Fibroblast of skin of left biceps (primary cell): ENCODE results near the gene CNR1.
"Not testable (repeated sequence)": the region's sequence is repeated elsewhere in the genome, so short reads cannot be mapped to it uniquely, and the experiment has no call there.

Source experiments
- DNase-seq, 2 experiments: peaks; one replicate each; pipeline ENCODE4 v3.0.0-alpha.2; 2013; ENCODE audit warnings: low read depth in 2 of 2

CNR1 gene

DNA sequence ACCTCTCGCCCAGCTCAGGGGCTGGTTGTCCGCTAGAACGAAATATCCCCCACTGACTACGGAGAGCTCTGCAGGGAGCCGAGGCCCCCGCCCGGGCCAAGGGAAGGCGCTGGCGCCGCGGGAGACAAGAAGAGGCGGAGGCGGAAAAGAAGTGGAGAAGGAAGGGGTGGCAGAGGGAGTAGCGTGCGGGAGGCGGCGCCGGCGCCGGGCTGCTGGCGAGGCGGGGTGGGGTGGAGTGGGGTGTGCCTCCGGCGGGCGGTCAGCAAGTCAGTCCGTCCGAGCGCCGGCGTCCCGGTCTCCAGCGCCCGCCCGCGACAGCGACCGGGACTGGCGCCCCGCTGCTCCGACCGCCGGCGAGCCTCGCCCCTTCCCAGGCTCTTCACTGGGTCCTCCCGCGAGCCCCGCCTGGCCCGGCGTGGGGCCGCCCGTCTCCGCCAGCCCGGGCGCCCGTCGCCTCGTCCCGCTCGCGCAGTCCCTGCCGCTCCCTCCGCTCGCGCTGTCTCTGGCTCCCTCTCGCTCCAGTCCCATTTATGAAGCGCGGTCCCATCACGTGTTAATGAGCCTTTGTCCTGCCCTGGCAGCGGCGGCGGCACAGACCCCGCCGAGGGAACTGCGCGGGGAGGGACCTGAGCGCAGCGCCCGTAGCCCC is at the start of gene CNR1:
TSS of gene CNR1 (minus strand) at position 504 of the 649 bp plus-strand sequence. CDS start 21,073 bp downstream, outside the sequence.
- DNase-seq, result no peak

DNA sequence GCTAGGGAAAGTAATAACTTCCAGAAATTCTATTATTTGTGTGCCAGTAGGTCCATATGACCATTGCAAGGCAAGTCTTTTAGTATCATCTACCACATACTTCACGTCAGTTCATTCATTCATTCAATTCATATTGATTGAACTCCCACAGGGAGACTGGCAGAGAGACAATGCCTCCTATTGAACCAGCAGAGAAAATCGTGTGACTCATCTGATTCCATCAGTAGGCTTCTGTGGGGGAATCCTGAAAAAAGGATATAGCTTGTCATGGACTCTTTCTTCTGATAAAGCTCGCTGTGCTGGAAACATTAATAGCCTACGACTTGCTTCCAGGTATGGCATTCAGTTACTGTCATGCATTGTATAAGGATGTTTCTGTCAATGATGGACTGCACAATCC is 45.3 kb upstream of the CNR1 start:
- DNase-seq, result no peak

- no peak for DNase-seq
These were observed 43.2 kb upstream of the CNR1 start for GRCh38 chr6:88209301-88209700.

DNA sequence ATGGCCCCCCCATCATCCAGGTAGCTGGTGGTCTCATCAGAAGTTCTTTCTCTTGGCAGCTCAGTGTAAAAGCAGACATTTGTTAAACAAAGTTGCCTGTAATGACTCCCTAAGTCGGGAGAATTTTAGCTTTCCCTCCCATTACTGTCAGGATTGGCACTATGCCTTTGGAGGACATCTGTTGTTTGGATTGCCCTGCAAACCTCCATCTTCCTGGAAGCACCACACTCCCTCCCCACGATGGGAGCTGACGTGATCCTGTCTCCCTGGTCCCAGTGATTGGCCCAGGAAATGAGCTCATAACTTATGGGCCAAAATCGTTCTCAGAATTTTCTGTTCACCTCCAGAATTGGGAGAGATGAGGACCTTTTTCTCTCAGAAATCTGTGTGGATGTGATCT is 42.6 kb upstream of the CNR1 start:
- no peak for DNase-seq

DNA sequence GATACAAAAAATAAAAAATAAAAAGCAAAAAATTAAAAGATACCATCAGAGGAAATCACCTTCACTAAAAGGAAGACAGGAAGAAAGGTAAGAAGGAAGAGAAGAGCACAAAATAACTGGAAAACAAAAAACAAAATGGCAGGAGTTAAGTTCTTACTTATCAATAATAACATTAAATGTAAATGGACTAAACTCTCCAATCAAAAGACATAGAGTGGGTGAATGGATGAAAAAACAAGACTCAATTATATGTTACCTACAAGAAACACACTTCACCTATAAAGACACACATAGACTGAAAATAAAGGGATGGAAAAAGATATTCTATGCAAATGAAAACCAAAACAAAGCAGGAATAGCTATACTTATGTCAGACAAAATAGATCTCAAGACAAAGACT is 35.6 kb upstream of the CNR1 start:
- DNase-seq, result not testable (repeated sequence)

DNA sequence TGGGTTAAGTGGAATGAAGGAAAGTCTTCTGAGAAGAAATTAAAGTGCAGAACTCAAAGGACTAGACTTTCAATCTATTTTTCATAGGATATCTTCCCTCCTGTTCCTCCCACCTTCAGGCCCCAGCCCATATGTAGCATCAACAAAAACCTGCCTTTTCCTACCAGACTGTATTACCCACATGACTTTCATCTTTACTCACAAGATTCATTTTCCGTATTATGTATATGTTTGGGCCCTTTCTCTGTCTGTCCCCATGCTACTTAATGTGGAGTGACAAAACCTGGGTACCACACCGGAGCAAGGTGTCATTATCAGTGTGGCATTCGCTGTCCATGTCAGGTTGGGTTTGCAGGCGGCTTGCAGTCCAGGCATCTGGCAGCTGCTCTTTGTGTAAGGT is 18.8 kb upstream of the CNR1 start:
- DNase-seq, result no peak

GRCh38 chr6:88183471-88183870 is 17.3 kb upstream of the CNR1 start:
- no peak for DNase-seq

DNA sequence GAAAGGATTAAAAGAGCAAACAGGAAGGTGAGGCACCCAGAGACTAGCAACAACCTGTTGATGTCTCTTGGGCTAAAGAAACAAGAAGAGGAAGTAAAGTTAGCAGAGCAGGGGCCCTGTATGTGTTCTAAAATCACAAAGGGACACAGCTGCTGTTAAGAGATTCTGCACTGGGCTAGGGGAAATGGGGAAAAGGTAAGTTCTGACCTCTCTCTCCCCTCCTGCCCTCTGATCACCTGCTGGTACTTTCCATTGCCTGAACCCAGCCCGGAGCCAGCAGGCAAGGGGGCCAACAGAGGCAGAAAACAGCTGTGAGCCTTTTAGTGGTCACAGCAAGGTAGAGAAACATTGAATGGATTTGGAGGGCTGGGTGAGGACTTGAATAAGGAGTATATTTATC is 13.5 kb upstream of the CNR1 start:
- no peak for DNase-seq

DNA sequence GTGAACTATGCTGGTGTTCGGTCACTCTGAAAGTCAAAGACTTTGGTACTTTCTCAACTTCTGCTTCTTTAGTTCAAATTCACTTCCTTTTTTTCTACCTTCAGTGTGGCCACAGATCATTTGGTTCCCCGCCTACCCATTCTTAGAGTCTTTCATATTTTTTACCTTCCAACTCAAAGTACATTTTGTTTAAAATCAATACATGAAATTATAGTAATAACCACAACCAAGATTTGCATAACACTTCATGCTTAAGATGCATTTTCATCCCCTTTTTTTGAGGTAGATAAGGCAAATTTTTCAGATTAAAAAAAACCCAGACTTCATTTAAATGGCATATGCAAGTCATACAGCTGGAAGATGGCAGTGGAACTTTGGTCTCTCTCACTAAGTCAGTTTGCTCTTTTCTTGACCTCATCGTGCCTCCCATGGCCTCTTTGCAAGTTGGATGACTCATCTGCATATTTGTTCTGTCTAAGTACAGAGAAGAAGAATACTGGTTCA is 11.9 kb upstream of the CNR1 start:
- no peak for DNase-seq

DNA sequence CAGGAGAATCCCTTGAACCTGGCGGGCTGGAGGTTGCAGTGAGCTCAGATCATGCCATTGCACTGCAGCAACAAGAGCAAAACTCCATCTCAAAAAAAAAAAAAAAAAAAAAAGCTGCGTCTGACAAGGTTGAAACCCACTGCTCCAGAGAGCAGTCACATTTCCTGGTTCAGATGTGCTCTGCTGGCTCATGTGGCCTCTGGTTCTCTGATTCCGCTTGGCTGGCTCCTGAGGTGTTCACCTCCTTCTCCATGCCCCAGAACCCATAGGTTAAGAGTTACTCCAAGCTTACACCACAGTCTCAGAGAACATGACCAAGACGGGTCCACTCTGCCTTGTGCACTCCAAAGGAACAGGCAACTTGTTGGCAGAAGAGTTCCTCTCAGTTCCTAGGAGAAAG is 8.8 kb upstream of the CNR1 start:
- no peak for DNase-seq

DNA sequence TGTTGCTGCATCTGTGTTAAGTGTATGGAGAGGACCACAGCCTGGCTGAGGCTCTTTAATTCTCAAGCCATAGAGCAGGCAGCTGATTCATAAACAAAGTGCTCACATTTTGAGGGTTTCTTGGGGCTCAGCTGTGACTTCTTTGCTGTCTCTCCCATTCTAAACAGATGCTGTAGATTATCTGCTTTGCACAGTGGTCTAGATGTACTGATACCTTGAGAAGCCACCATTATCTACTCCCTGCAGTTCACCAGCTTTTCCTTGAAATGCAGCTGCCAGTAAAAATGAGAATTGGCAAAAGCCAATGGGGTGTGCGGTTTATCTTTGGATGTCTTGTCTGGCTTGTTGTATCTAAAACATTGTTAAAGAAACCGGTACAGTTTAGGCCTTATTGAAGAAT is 5.2 kb upstream of the CNR1 start:
- DNase-seq, result no peak

- no peak for DNase-seq
These were observed 2.2 kb upstream of the CNR1 start for GRCh38 chr6:88168362-88168761.

GRCh38 chr6:88167352-88167937 is 1.3 kb upstream of the CNR1 start:
- no peak for DNase-seq

DNA sequence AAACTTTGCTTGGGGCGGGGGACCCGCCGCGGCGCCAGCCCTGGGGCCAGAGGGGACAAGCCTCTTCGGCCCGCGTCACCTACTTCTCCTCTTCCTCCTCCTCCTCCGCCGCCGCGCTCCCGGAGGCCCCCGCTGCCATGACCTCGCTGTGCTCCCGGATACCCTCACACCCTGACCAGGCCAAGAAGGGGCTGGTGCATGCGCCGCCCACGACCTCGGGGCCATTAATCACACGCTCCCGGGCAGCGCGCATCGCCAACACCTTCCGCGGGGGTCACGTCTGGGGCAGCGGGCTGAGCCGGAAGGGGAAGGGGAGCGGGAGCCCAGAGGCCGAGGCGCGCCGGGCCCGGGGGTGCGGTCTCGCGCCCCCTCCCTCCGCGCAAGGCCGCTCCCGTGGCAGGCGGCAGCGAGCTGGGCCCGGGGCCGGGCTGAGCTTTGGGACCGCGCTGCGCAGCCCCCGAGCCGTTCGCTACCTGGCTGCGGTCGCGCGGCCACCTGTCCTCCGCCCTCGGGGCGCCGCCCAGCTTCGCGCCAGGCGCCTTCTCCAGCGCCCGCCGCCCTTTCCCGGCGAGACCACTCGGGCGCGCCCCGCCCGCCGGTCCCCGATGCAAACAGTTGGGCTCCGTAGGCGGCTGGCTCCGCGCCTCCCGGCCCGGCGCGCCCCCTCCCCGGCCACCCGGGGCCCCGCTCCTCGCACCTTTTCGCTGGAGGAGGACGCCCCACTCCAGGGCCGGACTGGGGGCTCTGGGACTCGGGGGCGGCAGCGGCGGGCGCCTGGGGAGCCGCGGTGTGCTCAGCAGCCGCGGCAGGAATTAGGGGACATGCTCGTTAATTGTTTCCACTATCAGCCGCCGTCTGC is 575 bp upstream of the CNR1 start:
- DNase-seq, result no peak

DNA sequence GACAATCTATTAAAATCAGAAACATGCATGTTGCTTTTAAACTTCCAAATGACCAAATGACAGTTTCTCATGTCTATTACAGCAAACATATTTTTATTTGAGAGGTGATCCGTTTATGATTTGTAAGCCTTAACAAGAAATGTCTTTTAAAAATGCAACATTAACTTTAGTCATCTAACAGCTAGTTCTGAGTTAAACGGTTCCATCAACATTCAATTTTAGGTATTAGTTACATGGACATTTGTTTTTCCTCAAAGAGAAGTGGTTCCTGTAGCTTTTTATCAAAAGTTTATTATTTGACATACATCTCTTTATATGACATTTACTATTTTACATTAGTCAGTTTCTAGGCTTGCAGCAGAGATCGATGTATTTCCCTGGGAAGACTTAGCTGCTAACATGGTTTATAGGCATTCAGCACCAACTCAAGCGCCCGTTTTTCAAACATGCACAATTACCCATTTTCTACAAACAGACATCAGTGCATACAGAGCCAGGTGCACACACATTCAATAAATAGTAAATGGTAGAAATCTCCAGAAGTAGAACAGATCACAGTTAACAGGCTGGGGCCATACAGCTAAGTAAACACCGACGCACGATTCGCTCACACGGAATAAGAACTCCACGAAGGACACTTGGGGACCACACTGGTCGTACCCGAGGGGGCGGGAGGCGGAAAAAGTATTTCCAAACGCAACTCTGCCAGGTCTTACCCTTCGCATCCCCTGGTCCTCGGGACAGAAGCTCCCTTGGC is 882 bp downstream of the CNR1 start:
- no peak for DNase-seq

DNA sequence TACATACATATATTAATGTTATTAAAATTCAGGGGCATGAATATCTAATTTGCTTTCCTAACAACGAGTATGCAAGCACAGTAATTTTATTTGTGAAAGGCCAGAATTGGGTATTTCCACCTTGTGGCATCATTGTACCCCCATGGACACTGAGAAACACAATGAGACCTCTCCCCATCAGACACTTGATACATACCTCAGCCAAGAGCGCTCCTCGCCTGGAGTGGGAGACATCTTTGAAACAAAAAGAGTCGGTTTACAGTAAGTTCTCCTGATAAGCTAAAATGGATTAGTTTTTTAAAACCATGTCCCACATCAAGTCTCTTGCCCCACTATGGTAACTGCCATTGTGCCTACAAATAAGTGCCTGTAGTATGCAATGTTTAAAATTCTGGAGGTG is 2.1 kb downstream of the CNR1 start:
- no peak for DNase-seq

DNA sequence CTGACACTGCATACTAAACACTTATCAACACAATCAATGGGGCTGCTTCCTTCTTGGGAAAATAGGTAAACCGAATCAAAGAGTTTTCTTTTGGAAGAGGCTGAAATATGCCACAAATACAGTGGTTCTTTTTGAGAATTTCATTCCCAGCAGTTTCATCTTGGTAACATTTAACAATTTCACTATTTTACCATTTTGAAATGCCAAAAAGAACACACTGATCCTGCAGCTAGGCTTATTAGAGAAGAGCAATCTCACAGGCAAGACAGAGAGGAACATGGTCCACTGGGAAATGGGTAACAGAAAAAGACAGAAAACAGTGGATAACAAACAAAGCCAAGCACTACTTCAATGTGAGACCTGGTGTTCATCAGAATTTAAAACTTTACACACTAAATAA is 2.5 kb downstream of the CNR1 start:
- no peak for DNase-seq

DNA sequence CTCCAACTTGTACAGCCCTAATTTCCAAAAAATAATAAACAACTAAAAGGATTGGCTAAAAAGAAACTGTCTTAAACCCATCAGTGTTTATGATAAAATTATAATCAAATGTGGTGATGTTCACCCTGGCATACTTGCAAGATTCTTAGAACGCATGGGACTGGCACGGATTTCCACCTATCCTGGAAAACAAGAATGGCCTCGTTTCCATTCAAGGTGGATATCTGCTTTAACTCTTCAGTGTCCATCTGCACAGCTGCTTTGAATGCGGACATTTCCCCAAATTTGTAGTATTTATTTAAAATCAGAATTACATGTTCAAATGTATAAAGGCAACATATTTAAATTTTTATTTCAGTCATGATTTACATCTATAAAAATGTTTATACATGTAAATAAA is 4.2 kb downstream of the CNR1 start:
- DNase-seq, result no peak

GRCh38 chr6:88157106-88157505 is 9.0 kb downstream of the CNR1 start:
- DNase-seq, result no peak

- no peak for DNase-seq
These were observed 20.7 kb downstream of the CNR1 start for GRCh38 chr6:88145298-88145963.

- no peak for DNase-seq
These were observed 21.4 kb downstream of the CNR1 start for GRCh38 chr6:88144637-88145297.
